Body of pancreas (tissue), 4 donors: ENCODE measurements around the gene EYA2.

Experiments used
- POLR2A ChIP-seq, 3 donors: fragments of 450-650 bp; IDR thresholded peaks; one replicate each; pipeline ENCODE4 v1.6.1; 2016; ENCODE audit warnings: antibody characterized with exemption in 3 of 3, mild to moderate bottlenecking in 2 of 3
- TF ChIP-seq, protein P1 (sequence below), 7 experiments: fragments of 450-650 bp in 4 of 7; fragments of 200-600 bp in 3 of 7; sonication (generic) in 3 of 7; IDR thresholded peaks; one replicate each; pipeline ENCODE4 v1.5.1; 2016 to 2019; ENCODE audit warnings: antibody characterized with exemption in 7 of 7

GRCh38 chr20:47031004-47031403, 136.4 kb downstream of the EYA2 start:
- TF ChIP-seq POLR2A (IDR thresholded peaks at IDR 0.05), result no peak
- TF ChIP-seq, protein P1, sequence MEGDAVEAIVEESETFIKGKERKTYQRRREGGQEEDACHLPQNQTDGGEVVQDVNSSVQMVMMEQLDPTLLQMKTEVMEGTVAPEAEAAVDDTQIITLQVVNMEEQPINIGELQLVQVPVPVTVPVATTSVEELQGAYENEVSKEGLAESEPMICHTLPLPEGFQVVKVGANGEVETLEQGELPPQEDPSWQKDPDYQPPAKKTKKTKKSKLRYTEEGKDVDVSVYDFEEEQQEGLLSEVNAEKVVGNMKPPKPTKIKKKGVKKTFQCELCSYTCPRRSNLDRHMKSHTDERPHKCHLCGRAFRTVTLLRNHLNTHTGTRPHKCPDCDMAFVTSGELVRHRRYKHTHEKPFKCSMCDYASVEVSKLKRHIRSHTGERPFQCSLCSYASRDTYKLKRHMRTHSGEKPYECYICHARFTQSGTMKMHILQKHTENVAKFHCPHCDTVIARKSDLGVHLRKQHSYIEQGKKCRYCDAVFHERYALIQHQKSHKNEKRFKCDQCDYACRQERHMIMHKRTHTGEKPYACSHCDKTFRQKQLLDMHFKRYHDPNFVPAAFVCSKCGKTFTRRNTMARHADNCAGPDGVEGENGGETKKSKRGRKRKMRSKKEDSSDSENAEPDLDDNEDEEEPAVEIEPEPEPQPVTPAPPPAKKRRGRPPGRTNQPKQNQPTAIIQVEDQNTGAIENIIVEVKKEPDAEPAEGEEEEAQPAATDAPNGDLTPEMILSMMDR (IDR thresholded peaks at IDR 0.05), result no peak
